HepG2 (cell line): Measurements from ENCODE around the gene SLC25A25. TPM values are rescaled to one million over a fixed set of nuclear protein-coding genes. Genes with fewer than 3 reads are reported as not detected.

Experiments used
- DBP ChIP-seq: sonication (generic); formaldehyde crosslinking; IDR thresholded peaks from 2 replicates; pipeline ENCODE4 v1.4.0; 2020; ENCODE audit warnings: missing genetic modification reagents; ENCODE audit errors: not compliant biosample characterization
- DMTF1 ChIP-seq: sonication (generic); formaldehyde crosslinking; IDR thresholded peaks from 2 replicates; pipeline ENCODE4 v1.4.0; 2020; ENCODE audit warnings: mild to moderate bottlenecking, missing genetic modification reagents
- FOSL2 ChIP-seq: sonication (generic); formaldehyde crosslinking; IDR thresholded peaks from 2 replicates; pipeline ENCODE4 v1.4.0; 2020; ENCODE audit warnings: missing genetic modification reagents
- MIXL1 ChIP-seq: IDR thresholded peaks from 2 replicates; pipeline ENCODE4 v1.6.1; 2016
- PLRG1 ChIP-seq: fragments of 450-650 bp; conservative IDR thresholded peaks from 2 replicates; pipeline ENCODE4 v1.6.1; 2016
- SMC3 ChIP-seq: IDR thresholded peaks from 2 replicates; pipeline ENCODE4 v1.6.1; 2011; ENCODE audit warnings: low read length, improper control_type of control experiment
- SP2 ChIP-seq: sonication (generic); formaldehyde crosslinking; IDR thresholded peaks from 2 replicates; pipeline ENCODE4 v1.5.1; 2020; ENCODE audit warnings: mild to moderate bottlenecking, missing genetic modification reagents
- SPEN ChIP-seq: sonication (generic); formaldehyde crosslinking; IDR thresholded peaks from 2 replicates; pipeline ENCODE4 v1.5.1; 2020; ENCODE audit warnings: low read depth, mild to moderate bottlenecking, missing genetic modification reagents
- TARDBP ChIP-seq: sonication (generic); formaldehyde crosslinking; IDR thresholded peaks from 2 replicates; pipeline ENCODE4 v1.8.0; 2022; ENCODE audit warnings: mild to moderate bottlenecking, missing genetic modification reagents
- TFDP1 ChIP-seq: IDR thresholded peaks from 2 replicates; pipeline ENCODE4 v1.6.1; 2016; ENCODE audit warnings: missing compliant biosample characterization, missing genetic modification reagents, borderline replicate concordance
- ZNF256 ChIP-seq: sonication (generic); formaldehyde crosslinking; conservative IDR thresholded peaks from 2 replicates; pipeline ENCODE4 v1.4.0; 2020; ENCODE audit warnings: missing genetic modification reagents
- ZNF318 ChIP-seq: sonication (generic); formaldehyde crosslinking; IDR thresholded peaks from 2 replicates; pipeline ENCODE4 v1.4.0; 2020; ENCODE audit warnings: mild to moderate bottlenecking, missing genetic modification reagents
- ZNF614 ChIP-seq: IDR thresholded peaks from 2 replicates; pipeline ENCODE4 v1.6.1; 2018; ENCODE audit warnings: missing biosample characterization, missing genetic modification reagents, inconsistent platforms, borderline replicate concordance
- ZNF792 ChIP-seq: IDR thresholded peaks from 2 replicates; pipeline ENCODE4 v1.6.1; 2016
- ZSCAN22 ChIP-seq: sonication (generic); formaldehyde crosslinking; IDR thresholded peaks from 2 replicates; pipeline ENCODE4 v1.4.0; 2020; ENCODE audit warnings: mild to moderate bottlenecking, missing genetic modification reagents
- ZSCAN30 ChIP-seq: sonication (generic); formaldehyde crosslinking; IDR thresholded peaks from 2 replicates; pipeline ENCODE4 v1.5.0; 2020; ENCODE audit warnings: mild to moderate bottlenecking, missing genetic modification reagents
- polyA plus RNA-seq, 8 experiments: library from polyadenylated mRNA; depleted of rRNA in 3 of 8; stranded (reverse) in 7 of 8; unstranded in 1 of 8; fragments of >200 nt; fragmentation: Illumina TruSeq in 4 of 8; extraction: Trizol in 4 of 8; gene quantifications; 2 replicates each; pipeline versions ENCODE4 v1.2.1 to v1.2.3, GENCODE V29; 2011 to 2016; ENCODE audit warnings: low read depth in 4 of 8, missing spikeins in 1 of 8, mixed read lengths in 1 of 8; ENCODE audit not compliant: insufficient read depth in 1 of 8
- total RNA-seq, 5 experiments: library from RNA; depleted of rRNA; stranded (reverse); fragments of >200 nt; fragmentation: Illumina TruSeq; extraction: Trizol; gene quantifications; 2 replicates each; pipeline ENCODE4 v1.2.3, GENCODE V29; 2016; ENCODE audit warnings: low read depth in 1 of 5

Gene SLC25A25
- total and polyA plus RNA-seq, 2 of the 13 experiments (the other 11 are each of a cell fraction or from before 2014, with no cell fraction given): 10.5 to 24.8 TPM

GRCh38 chr9:128073253-128073886 lies 5.3 kb downstream of the SLC25A25 start (continued):
- TF ChIP-seq ZNF318 (CRISPR knock-in tag) (no peak), ZNF792 (CRISPR knock-in tag) (no peak), TARDBP (peak; percentile 61; the same call in 1 of the 2 replicates), FOSL2 (CRISPR knock-in tag) (no peak), MIXL1 (peak; percentile 84), ZSCAN22 (CRISPR knock-in tag) (no peak), ZNF614 (CRISPR knock-in tag) (no peak), DMTF1 (CRISPR knock-in tag) (no peak), TFDP1 (CRISPR knock-in tag) (no peak), ZSCAN30 (CRISPR knock-in tag) (no peak), SMC3 (no peak; the same call in 1 of the 2 replicates), SPEN (CRISPR knock-in tag) (no peak), DBP (CRISPR knock-in tag) (no peak), PLRG1 (no peak), ZNF256 (no peak), SP2 (no peak)
